Measurements from ENCODE around the gene RNF207. TPM values are rescaled to one million over a fixed set of nuclear protein-coding genes. Genes with fewer than 3 reads are reported as not detected.
A peak's percentile ranks its signal among the peaks of the same experiment; 100 is the strongest.

RNF207 gene
- polyA plus RNA-seq, 10 donors = 11.5 to 37.2 (median 15.0) TPM

DNA sequence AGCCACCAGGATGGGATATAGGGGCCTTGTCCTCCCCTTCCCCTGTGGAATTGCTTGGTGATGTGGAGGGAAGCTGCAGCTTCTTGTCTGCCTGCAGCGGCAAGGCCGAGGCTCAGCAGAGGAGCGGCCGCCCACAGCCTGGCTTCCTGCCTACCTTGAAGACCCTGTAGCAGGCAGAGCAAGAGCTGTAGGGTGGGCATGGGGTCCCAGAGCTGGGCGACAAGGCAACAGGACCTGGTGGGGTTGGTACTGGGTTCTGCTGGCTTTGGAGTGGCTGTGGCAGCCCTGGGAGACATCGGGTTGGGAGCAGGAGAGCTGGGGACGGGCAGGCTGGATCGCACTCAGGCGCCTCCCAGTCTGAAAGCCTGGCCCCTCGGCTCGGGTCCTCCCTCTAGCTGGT is 60.7 kb downstream of the RNF207 start:
- no peak for DNase-seq

DNA sequence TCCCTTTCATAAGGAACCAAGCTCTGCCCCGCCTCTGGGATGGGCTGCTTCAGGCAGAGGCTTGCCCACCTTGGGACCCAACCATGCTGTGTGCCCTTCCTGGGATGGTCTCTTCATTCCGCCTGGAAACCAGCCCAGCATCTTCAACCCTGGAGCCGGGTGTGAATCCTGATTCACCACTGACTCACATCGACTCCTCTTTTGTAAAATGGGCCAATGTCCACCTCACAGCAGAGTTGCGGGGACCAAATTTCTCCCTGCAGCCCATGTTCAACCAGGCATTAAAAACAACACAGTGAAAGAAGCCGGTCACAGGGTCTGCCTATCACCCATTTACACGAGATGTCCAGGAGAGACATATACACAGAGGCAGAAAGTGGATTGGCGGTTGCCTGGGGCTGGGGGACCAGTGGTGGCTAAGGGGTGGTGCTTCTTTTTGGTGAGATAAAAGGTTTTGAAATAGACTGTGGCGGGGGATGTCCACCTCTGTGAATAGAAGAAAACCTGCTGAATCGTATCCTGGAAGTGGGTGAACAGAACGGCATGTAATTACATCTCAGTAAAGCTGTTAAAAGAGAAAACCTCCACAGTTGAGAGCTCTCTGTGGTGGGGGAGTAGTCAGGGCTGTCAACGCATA is 61.9 kb downstream of the RNF207 start:
- no peak for DNase-seq

DNA sequence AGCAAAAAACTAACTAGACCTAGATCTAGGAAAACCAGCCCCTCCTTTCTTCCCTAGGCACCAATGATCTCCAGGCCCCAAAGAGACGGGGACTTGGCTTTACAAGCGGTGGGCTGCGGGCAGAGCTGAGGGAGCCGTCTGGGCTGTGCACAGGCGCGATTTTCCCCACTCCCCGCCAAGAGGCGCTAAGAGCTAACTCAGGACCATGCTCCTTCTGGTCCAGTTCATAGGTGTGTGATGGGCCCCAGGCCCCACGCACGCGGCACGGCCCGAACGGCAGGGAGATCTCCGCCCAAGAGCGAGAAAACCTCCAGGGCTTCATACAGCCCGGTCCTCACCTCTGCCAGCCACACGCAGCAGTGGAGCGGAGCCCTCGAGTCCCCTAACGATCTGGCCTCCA is 62.5 kb downstream of the RNF207 start:
- DNase-seq = no peak

DNA sequence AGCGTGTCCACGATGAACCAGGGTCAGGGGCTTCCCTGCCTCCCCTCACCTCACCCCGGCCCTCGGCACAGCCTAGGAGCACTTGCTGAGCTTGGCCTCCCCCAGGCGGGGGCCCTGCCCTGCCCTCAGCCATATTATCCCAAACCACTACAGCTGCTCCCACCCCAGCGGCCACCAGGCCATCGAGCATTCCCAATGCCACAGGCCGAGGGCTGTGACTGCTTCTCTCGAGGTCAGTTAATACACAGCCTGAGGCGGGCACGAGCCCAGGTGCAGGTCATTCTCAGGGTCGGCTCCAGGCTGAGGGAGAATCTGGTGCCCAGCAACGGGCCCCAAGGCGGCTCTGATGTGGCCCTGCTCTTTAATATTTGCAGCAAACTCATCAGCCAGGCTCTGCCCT is 63.4 kb downstream of the RNF207 start:
- DNase-seq = no peak

DNA sequence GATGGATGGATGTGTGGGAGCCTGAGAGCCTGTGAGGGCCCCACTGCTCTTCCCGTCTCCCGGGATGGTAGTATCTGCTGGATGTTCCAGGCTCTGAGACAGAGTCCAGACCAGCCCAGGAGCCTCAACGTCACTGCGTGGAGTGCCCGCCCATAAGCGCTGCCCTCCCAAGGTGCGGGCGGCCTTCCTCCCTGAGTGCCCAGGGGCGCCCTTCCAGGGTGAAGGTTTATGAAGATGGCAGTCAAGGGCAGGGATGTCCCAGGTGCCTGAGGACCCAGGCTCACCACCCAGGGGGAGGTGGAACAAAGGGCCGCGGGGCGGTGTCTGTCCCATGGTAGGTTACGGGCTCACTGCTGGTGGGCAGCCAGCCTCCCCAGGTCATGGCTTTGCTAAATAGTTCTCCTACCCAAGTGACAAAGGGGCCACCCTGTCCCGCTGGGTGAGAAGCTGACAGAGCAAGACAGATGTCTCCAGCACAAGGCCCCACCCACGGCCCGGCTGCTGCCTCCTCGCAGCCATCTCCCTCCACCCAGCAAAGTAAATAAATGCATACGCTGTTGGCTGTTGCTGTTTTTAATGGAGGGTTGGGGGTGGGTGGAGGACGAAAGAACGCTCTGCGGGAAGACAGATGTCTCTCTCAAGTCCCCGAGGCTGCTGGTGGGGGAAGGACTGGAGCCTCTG is 63.9 kb downstream of the RNF207 start:
- peak in 1 of 3 donors; percentile 78 for DNase-seq

DNA sequence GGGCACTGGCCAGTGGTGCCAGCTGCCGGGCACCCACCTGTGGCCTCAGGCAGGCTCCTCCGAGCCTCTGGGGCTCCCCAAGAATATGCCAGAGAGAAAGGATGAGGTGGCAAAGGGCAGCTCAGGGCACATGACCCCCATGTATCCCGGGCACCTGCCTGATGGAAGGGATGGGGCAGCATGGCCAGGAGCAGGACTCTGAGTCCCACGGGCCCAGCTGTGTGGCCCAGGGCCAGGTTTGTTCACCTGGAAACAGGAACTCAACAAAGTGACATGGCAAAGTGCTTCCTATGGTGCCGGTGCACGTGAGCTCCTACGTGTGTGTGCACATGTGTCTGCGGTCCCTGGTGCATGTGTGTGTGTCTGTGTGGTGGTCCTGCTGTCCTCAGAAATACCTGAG is 64.5 kb downstream of the RNF207 start:
- no peak for DNase-seq

Other genes with a start within 250 kb of the RNF207 start
- 1 to 10 TPM; 2.9 to 6.4 (median 3.6) TPM for gene NPHP4, start 213.7 kb upstream of the RNF207 start, polyA plus RNA-seq (ENCODE audit: insufficient read length in 10 of 10)
- gene KCNAB2, start 160.2 kb upstream of the RNF207 start, polyA plus RNA-seq (ENCODE audit: insufficient read length in 10 of 10) = 1 to 10 TPM; 3.7 to 9.0 (median 5.7) TPM
- gene CHD5, start 25.8 kb upstream of the RNF207 start, polyA plus RNA-seq (ENCODE audit: insufficient read length in 10 of 10) = under 1 TPM; 0.04 to 0.40 (median 0.21) TPM
- gene RPL22, start 6.5 kb upstream of the RNF207 start, polyA plus RNA-seq (ENCODE audit: insufficient read length in 10 of 10) = 100 to 1,000 TPM; 567 to 780 (median 631) TPM
- gene ICMT, start 29.8 kb downstream of the RNF207 start, polyA plus RNA-seq (ENCODE audit: insufficient read length in 10 of 10) = 10 to 100 TPM; 35.9 to 51.9 (median 42.9) TPM
- gene HES3, start 38.1 kb downstream of the RNF207 start, polyA plus RNA-seq (ENCODE audit: insufficient read length in 10 of 10) = not detected
- 10 to 100 TPM in 9 of 10 donors, 1 to 10 TPM in 1; 9.5 to 26.1 (median 14.6) TPM for gene GPR153, start 55.0 kb downstream of the RNF207 start, polyA plus RNA-seq (ENCODE audit: insufficient read length in 10 of 10)
- gene ACOT7, start 187.6 kb downstream of the RNF207 start, polyA plus RNA-seq (ENCODE audit: insufficient read length in 10 of 10) = 10 to 100 TPM; 14.1 to 25.9 (median 17.0) TPM
- gene HES2, start 213.8 kb downstream of the RNF207 start, polyA plus RNA-seq (ENCODE audit: insufficient read length in 10 of 10) = 1 to 10 TPM in 2 of 10 donors, under 1 TPM in 2, not detected in 6; 0.31 to 2.3 (median 0.92) TPM
- gene ESPN, start 218.7 kb downstream of the RNF207 start, polyA plus RNA-seq (ENCODE audit: insufficient read length in 10 of 10) = 1 to 10 TPM in 7 of 10 donors, under 1 TPM in 3; 0.35 to 5.0 (median 1.3) TPM

Measured in muscle of back (tissue), 11 donors.